Activated naive CD8-positive, alpha-beta T cell treated with anti-CD3 and anti-CD28 coated beads, Interleukin-2, amount 10 ng/mL, durations not matched to agents 7 days and 5 days (primary cell): Measurements from ENCODE around the gene GRIK5. TPM values are rescaled to one million over a fixed set of nuclear protein-coding genes. Genes with fewer than 3 reads are reported as not detected.
"Not testable (repeated sequence)": the region's sequence is repeated elsewhere in the genome, so short reads cannot be mapped to it uniquely, and the experiment has no call there.

Experiments used
- ATAC-seq: fragments of 150-1000 bp; cut with Tn5 transposase; one replicate; pipeline ENCODE4 v1.10.0; 2021; ENCODE audit warnings: low read depth, moderate library complexity
- POLR2A ChIA-PET: fragments of 350-600 bp; sonication (Branson Sonifier 250); formaldehyde crosslinking; loops from one replicate; lab custom pipeline; 2021; ENCODE audit warnings: antibody characterized with exemption; lab: Charles Lee
- DNase-seq: peaks from one replicate; pipeline ENCODE4 v3.0.0; 2021
- H3K27ac Mint-ChIP-seq: one replicate; pipeline ENCODE4 v1.8.0; 2022; ENCODE audit warnings: mild to moderate bottlenecking, mixed read lengths
- H3K27me3 Mint-ChIP-seq: one replicate; pipeline ENCODE4 v1.8.0; 2022; ENCODE audit warnings: mild to moderate bottlenecking, moderate library complexity, mixed read lengths
- H3K36me3 Mint-ChIP-seq: one replicate; pipeline ENCODE4 v1.8.0; 2021; ENCODE audit warnings: mild to moderate bottlenecking, mixed read lengths
- H3K4me1 Mint-ChIP-seq: one replicate; pipeline ENCODE4 v1.8.0; 2021; ENCODE audit warnings: mixed read lengths
- H3K4me3 Mint-ChIP-seq: one replicate; pipeline ENCODE4 v1.8.0; 2022; ENCODE audit warnings: mild to moderate bottlenecking, moderate library complexity, mixed read lengths
- H3K9me3 Mint-ChIP-seq: one replicate; pipeline ENCODE4 v1.8.0; 2021; ENCODE audit warnings: mixed read lengths
- total RNA-seq, 2 experiments: library from RNA; stranded (reverse); gene quantifications; one replicate each; pipeline ENCODE4 v1.2.3, GENCODE V29; 2021

The GRIK5 gene
- total RNA-seq, 2 experiments from 2014 or later, result 0.44 to 0.79 TPM

- POLR2A ChIA-PET, result no interaction called here
- Mint-ChIP-seq H3K9me3 (no peaks in the 10 kb centered on the region), H3K27ac (no peak overlapping the region), H3K4me1 (peaks cover 24% of the 10 kb centered on the region), H3K27me3 (peaks cover 65% of the 10 kb centered on the region), H3K36me3 (no peaks in the 10 kb centered on the region), H3K4me3 (peak overlapping the region; percentile 36)
- DNase-seq (peak; percentile 77), ATAC-seq (no peak)
These were observed 71.6 kb downstream of the GRIK5 start for GRCh38 chr19:41998246-41999020.

- no peaks in the 10 kb centered on the region for H3K36me3 Mint-ChIP-seq
- POLR2A ChIA-PET, result no interaction called here
- H3K4me1 Mint-ChIP-seq, result peaks cover 25% of the 10 kb centered on the region
- no peaks in the 10 kb centered on the region for H3K9me3 Mint-ChIP-seq
- ATAC-seq (no peak), DNase-seq (no peak)
- peaks cover 66% of the 10 kb centered on the region for H3K27me3 Mint-ChIP-seq
- H3K4me3 Mint-ChIP-seq, result peak overlapping the region; percentile 36
- H3K27ac Mint-ChIP-seq, result no peak overlapping the region
These were observed 72.2 kb downstream of the GRIK5 start for GRCh38 chr19:41997851-41998229.

- POLR2A ChIA-PET, result no interaction called here
- Mint-ChIP-seq H3K36me3 (no peaks in the 10 kb centered on the region), H3K9me3 (no peaks in the 10 kb centered on the region), H3K4me1 (peaks cover 26% of the 10 kb centered on the region), H3K4me3 (peak overlapping the region; percentile 11), H3K27ac (no peak overlapping the region), H3K27me3 (peaks cover 64% of the 10 kb centered on the region)
- DNase-seq (peak; percentile 75), ATAC-seq (peak; percentile 37)
These were observed 72.7 kb downstream of the GRIK5 start for GRCh38 chr19:41997121-41997850.

- no peak for DNase-seq
These were observed 73.8 kb downstream of the GRIK5 start for GRCh38 chr19:41995959-41996797.

GRCh38 chr19:41994994-41995958 is 74.7 kb downstream of the GRIK5 start:
- Mint-ChIP-seq H3K36me3 (no peaks in the 10 kb centered on the region), H3K4me1 (peaks cover 23% of the 10 kb centered on the region), H3K27me3 (peaks cover 47% of the 10 kb centered on the region), H3K4me3 (peak overlapping the region; percentile 40), H3K9me3 (no peaks in the 10 kb centered on the region), H3K27ac (no peak overlapping the region)
- POLR2A ChIA-PET, result interaction anchor here (0.5 kb wide), 1 partner anchor 96 kb away, joined by 3 read pairs; no protein-coding TSS in a partner anchor
- ATAC-seq (no peak), DNase-seq (no peak)

More at GRCh38 chr19:41995959-41996797, 73.8 kb downstream of the GRIK5 start:
- ATAC-seq, result no peak
- Mint-ChIP-seq H3K4me3 (no peak overlapping the region), H3K9me3 (no peaks in the 10 kb centered on the region), H3K27me3 (peaks cover 56% of the 10 kb centered on the region), H3K27ac (no peak overlapping the region), H3K36me3 (no peaks in the 10 kb centered on the region), H3K4me1 (peaks cover 23% of the 10 kb centered on the region)
- POLR2A ChIA-PET, result interaction anchor here (0.5 kb wide), 1 partner anchor 95 kb away, joined by 3 read pairs; no protein-coding TSS in a partner anchor

- DNase-seq, result no peak
- Mint-ChIP-seq H3K4me1 (peaks cover 21% of the 10 kb centered on the region), H3K36me3 (no peaks in the 10 kb centered on the region), H3K27ac (no peak overlapping the region), H3K4me3 (no peak overlapping the region), H3K9me3 (no peaks in the 10 kb centered on the region), H3K27me3 (peaks cover 40% of the 10 kb centered on the region)
- no peak for ATAC-seq
- POLR2A ChIA-PET, result no interaction called here
These were observed 75.5 kb downstream of the GRIK5 start for GRCh38 chr19:41994521-41994971.

- H3K9me3 Mint-ChIP-seq, result no peaks in the 10 kb centered on the region
- H3K27ac Mint-ChIP-seq, result no peak within 1 kb of the TSS
- H3K4me3 Mint-ChIP-seq, result peak within 1 kb of the TSS; percentile 83
- peaks cover 35% of the 10 kb centered on the region for H3K27me3 Mint-ChIP-seq
- no peaks in the 10 kb centered on the region for H3K36me3 Mint-ChIP-seq
- ATAC-seq (peak; percentile 76), DNase-seq (peak; percentile 81)
- peaks cover 18% of the 10 kb centered on the region for H3K4me1 Mint-ChIP-seq
- POLR2A ChIA-PET, result no interaction called here
These were observed 76.2 kb downstream of the GRIK5 start, which contains the start of gene ATP1A3 for GRCh38 chr19:41993612-41994483. ATP1A3 (minus strand) TSS chr19:41994230; CDS start chr19:41994076, 154 bp downstream.

- H3K27me3 Mint-ChIP-seq, result peaks cover 25% of the 10 kb centered on the region
- H3K9me3 Mint-ChIP-seq, DNase-seq, ATAC-seq, H3K36me3 Mint-ChIP-seq, H3K27ac Mint-ChIP-seq, H3K4me3 Mint-ChIP-seq: not testable (repeated sequence)
- POLR2A ChIA-PET, result interaction anchor here (0.6 kb wide), 1 partner anchor 1694 kb away, joined by 3 read pairs; no protein-coding TSS in a partner anchor
- H3K4me1 Mint-ChIP-seq, result peaks cover 10% of the 10 kb centered on the region
These were observed 78.0 kb downstream of the GRIK5 start for GRCh38 chr19:41991925-41992569.

- Mint-ChIP-seq H3K4me3 (no peak overlapping the region), H3K9me3 (no peaks in the 10 kb centered on the region), H3K36me3 (no peaks in the 10 kb centered on the region), H3K27me3 (peaks cover 17% of the 10 kb centered on the region), H3K27ac (no peak overlapping the region), H3K4me1 (peaks cover 8% of the 10 kb centered on the region)
- POLR2A ChIA-PET, result interaction anchor here (0.5 to 0.6 kb wide), 2 partner anchors 18 to 488 kb away, joined by 3 to 4 read pairs; no protein-coding TSS in a partner anchor
- ATAC-seq (no peak), DNase-seq (no peak)
These were observed 79.0 kb downstream of the GRIK5 start for GRCh38 chr19:41991025-41991424.

GRCh38 chr19:41990615-41991014 is 79.4 kb downstream of the GRIK5 start:
- no peaks in the 10 kb centered on the region for H3K9me3 Mint-ChIP-seq
- no peak overlapping the region for H3K27ac Mint-ChIP-seq
- H3K36me3 Mint-ChIP-seq, result no peaks in the 10 kb centered on the region
- H3K4me3 Mint-ChIP-seq, result no peak overlapping the region
- H3K4me1 Mint-ChIP-seq, result peaks cover 8% of the 10 kb centered on the region
- POLR2A ChIA-PET, result interaction anchor here (0.6 kb wide), 1 partner anchor 488 kb away, joined by 4 read pairs; no protein-coding TSS in a partner anchor
- H3K27me3 Mint-ChIP-seq, result peaks cover 15% of the 10 kb centered on the region
- DNase-seq, result no peak
- ATAC-seq, result no peak

- Mint-ChIP-seq H3K27me3 (peaks cover 9% of the 10 kb centered on the region), H3K9me3 (no peaks in the 10 kb centered on the region), H3K27ac (no peak overlapping the region), H3K4me1 (peaks cover 8% of the 10 kb centered on the region), H3K36me3 (no peaks in the 10 kb centered on the region), H3K4me3 (no peak overlapping the region)
- ATAC-seq (no peak), DNase-seq (no peak)
- POLR2A ChIA-PET, result no interaction called here
These were observed 80.0 kb downstream of the GRIK5 start for GRCh38 chr19:41990028-41990427.
